Loucy (cell line): ENCODE results near the gene NCAM1.

ENCODE experiments used
- H2AFZ ChIP-seq: fragments of 200-600 bp; sonication (generic); 2 replicates; pipeline ENCODE4 v1.6.0; 2016; ENCODE audit warnings: antibody characterized with exemption, mild to moderate bottlenecking, low read length, moderate library complexity
- H3F3A ChIP-seq: fragments of 200-600 bp; 2 replicates; pipeline ENCODE4 v1.6.0; 2016; ENCODE audit warnings: antibody characterized with exemption, low read depth, mild to moderate bottlenecking
- H3K27me3 ChIP-seq: fragments of 200-600 bp; sonication (generic); 2 replicates; pipeline ENCODE4 v1.6.1; 2014; ENCODE audit warnings: low read length, mild to moderate bottlenecking; ENCODE audit not compliant: insufficient read depth, poor library complexity, severe bottlenecking
- H3K36me3 ChIP-seq: fragments of 200-600 bp; sonication (generic); 2 replicates; pipeline ENCODE4 v1.6.1; 2016; ENCODE audit warnings: low read length; ENCODE audit not compliant: insufficient read depth
- H3K4me1 ChIP-seq: fragments of 200-600 bp; sonication (generic); 2 replicates; pipeline ENCODE4 v1.5.1; 2014; ENCODE audit warnings: low read length, mild to moderate bottlenecking; ENCODE audit not compliant: insufficient read depth, poor library complexity, severe bottlenecking
- H3K4me2 ChIP-seq: fragments of 200-600 bp; sonication (generic); 2 replicates; pipeline ENCODE4 v1.6.0; 2014; ENCODE audit warnings: antibody characterized with exemption, low read length, low read depth, mild to moderate bottlenecking; ENCODE audit not compliant: poor library complexity, severe bottlenecking
- H3K4me3 ChIP-seq: fragments of 200-600 bp; sonication (generic); 2 replicates; pipeline ENCODE4 v1.5.1; 2014; ENCODE audit warnings: low read length, mild to moderate bottlenecking, mixed read lengths; ENCODE audit not compliant: poor library complexity, severe bottlenecking
- H3K79me2 ChIP-seq: fragments of 200-600 bp; sonication (generic); 2 replicates; pipeline ENCODE4 v1.6.1; 2014; ENCODE audit warnings: low read length; ENCODE audit not compliant: insufficient read depth
- H3K9ac ChIP-seq: fragments of 200-600 bp; sonication (generic); 2 replicates; pipeline ENCODE4 v1.6.0; 2014; ENCODE audit warnings: mild to moderate bottlenecking, low read depth, low read length, moderate library complexity; ENCODE audit not compliant: poor library complexity, severe bottlenecking
- H3K9me2 ChIP-seq: fragments of 200-600 bp; sonication (generic); replicated peaks from 2 replicates; pipeline ENCODE4 v1.6.1; 2016; ENCODE audit warnings: low read depth, low read length, mixed read lengths
- H3K9me3 ChIP-seq: fragments of 200-600 bp; sonication (generic); 2 replicates; pipeline ENCODE4 v1.6.1; 2014; ENCODE audit warnings: mild to moderate bottlenecking, antibody characterized with exemption, low read length, low read depth; ENCODE audit not compliant: insufficient read depth
- H4K20me1 ChIP-seq: fragments of 200-600 bp; sonication (generic); 2 replicates; pipeline ENCODE4 v1.6.0; 2014; ENCODE audit warnings: antibody characterized with exemption, low read length, mild to moderate bottlenecking; ENCODE audit not compliant: insufficient read depth, poor library complexity, severe bottlenecking
- EZH2phosphoT487 ChIP-seq: fragments of 200-600 bp; IDR thresholded peaks from 2 replicates; pipeline ENCODE4 v1.6.1; 2018; ENCODE audit warnings: antibody characterized with exemption, mild to moderate bottlenecking, moderate library complexity, borderline replicate concordance
- TF ChIP-seq, protein P1 (sequence below): fragments of 200-600 bp; sonication (generic); conservative IDR thresholded peaks from 2 replicates; pipeline ENCODE4 v1.5.1; 2014; ENCODE audit warnings: mild to moderate bottlenecking, antibody characterized with exemption, low read length

The NCAM1 gene

GRCh38 chr11:113288286-113288863 lies 327.2 kb downstream of the NCAM1 start:
- Histone ChIP-seq H3K4me2 (no peak overlapping the region), H3K27me3 (no peaks in the 10 kb centered on the region)
- TF ChIP-seq, protein P1, sequence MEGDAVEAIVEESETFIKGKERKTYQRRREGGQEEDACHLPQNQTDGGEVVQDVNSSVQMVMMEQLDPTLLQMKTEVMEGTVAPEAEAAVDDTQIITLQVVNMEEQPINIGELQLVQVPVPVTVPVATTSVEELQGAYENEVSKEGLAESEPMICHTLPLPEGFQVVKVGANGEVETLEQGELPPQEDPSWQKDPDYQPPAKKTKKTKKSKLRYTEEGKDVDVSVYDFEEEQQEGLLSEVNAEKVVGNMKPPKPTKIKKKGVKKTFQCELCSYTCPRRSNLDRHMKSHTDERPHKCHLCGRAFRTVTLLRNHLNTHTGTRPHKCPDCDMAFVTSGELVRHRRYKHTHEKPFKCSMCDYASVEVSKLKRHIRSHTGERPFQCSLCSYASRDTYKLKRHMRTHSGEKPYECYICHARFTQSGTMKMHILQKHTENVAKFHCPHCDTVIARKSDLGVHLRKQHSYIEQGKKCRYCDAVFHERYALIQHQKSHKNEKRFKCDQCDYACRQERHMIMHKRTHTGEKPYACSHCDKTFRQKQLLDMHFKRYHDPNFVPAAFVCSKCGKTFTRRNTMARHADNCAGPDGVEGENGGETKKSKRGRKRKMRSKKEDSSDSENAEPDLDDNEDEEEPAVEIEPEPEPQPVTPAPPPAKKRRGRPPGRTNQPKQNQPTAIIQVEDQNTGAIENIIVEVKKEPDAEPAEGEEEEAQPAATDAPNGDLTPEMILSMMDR, result no peak
- TF ChIP-seq EZH2phosphoT487, result no peak

GRCh38 chr11:113289431-113290187 lies 328.4 kb downstream of the NCAM1 start:
- Histone ChIP-seq H3K4me3 (no peak overlapping the region), H2AFZ (no peak overlapping the region), H3F3A (no peaks in the 10 kb centered on the region), H3K4me1 (no peaks in the 10 kb centered on the region), H3K27me3 (no peaks in the 10 kb centered on the region), H3K79me2 (no peaks in the 10 kb centered on the region), H4K20me1 (no peaks in the 10 kb centered on the region), H3K9me3 (no peaks in the 10 kb centered on the region), H3K9me2 (no peaks in the 10 kb centered on the region), H3K4me2 (no peak overlapping the region), H3K9ac (no peak overlapping the region), H3K36me3 (no peaks in the 10 kb centered on the region)
- no peak for TF ChIP-seq EZH2phosphoT487
- TF ChIP-seq, protein P1, result peak; percentile 90

More at GRCh38 chr11:113288286-113288863, 327.2 kb downstream of the NCAM1 start:
- Histone ChIP-seq H4K20me1 (no peaks in the 10 kb centered on the region), H3K36me3 (no peaks in the 10 kb centered on the region), H3K9me3 (no peaks in the 10 kb centered on the region), H2AFZ (no peak overlapping the region), H3K4me1 (no peaks in the 10 kb centered on the region), H3K9ac (no peak overlapping the region), H3K79me2 (no peaks in the 10 kb centered on the region), H3K4me3 (no peak overlapping the region), H3F3A (no peaks in the 10 kb centered on the region), H3K9me2 (no peaks in the 10 kb centered on the region)

- Histone ChIP-seq H3K4me2 (no peak overlapping the region), H3K4me1 (no peaks in the 10 kb centered on the region), H3F3A (no peaks in the 10 kb centered on the region), H3K9ac (no peak overlapping the region), H3K9me2 (no peaks in the 10 kb centered on the region), H4K20me1 (no peaks in the 10 kb centered on the region), H3K4me3 (no peak overlapping the region), H2AFZ (no peak overlapping the region), H3K79me2 (no peaks in the 10 kb centered on the region), H3K36me3 (no peaks in the 10 kb centered on the region), H3K27me3 (no peaks in the 10 kb centered on the region), H3K9me3 (no peaks in the 10 kb centered on the region)
- TF ChIP-seq, protein P1, result no peak
- TF ChIP-seq EZH2phosphoT487, result no peak
Observed at GRCh38 chr11:113293936-113294335, 332.7 kb downstream of the NCAM1 start.
